Thyroid gland (tissue), 4 donors: ENCODE data around the gene CRYAB.

Source experiments
- CTCF ChIP-seq, 6 experiments: fragments of 200-600 bp in 3 of 6; fragments of 450-650 bp in 3 of 6; sonication (generic) in 3 of 6; IDR thresholded peaks; one replicate each; pipeline ENCODE4 v1.5.1; 2016 to 2019; ENCODE audit warnings: antibody characterized with exemption in 6 of 6, mild to moderate bottlenecking in 2 of 6, inconsistent platforms in 1 of 6, moderate library complexity in 1 of 6
- POLR2A ChIP-seq, 2 donors: fragments of 450-650 bp; IDR thresholded peaks; one replicate each; pipeline ENCODE4 v1.6.1; 2017; ENCODE audit warnings: antibody characterized with exemption in 2 of 2, mild to moderate bottlenecking in 2 of 2, moderate library complexity in 1 of 2

- TF ChIP-seq CTCF (IDR thresholded peaks at IDR 0.05) = no peak
- TF ChIP-seq POLR2A (IDR thresholded peaks at IDR 0.05) = no peak
These were observed 22.7 kb upstream of the CRYAB start for GRCh38 chr11:111934306-111934705.
